ENCODE data around the gene HAPSTR1.

DNA sequence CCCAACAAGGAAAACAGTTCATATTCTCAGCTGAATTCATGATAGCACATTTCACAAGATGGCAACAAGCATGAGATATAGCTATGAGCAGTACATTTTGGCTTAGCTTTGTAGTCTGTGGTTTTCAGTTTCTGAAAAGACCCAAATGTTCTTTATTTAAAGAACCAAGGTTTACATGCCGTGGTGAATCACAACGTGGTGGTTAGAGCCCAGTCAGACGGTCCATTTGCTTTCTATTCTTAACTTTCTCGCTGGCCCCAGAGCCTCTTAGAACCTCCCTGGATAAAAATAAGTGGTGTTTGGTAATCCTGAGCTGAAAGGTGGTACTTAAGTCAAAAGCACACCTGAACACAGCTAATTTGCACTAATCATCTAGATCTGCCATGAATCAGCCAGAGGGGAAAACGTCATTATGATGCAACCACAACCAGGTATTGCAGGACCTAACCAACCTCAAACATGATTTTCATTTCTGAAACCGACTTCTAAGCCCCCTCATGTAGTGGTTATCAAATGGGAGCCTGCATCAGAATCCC is 18.6 kb upstream of the HAPSTR1 start:
- TF ChIP-seq FOS (IDR thresholded peaks at IDR 0.05; ENCODE audit: borderline replicate concordance, insufficient read depth, low read length) (no peak), CTCF (IDR thresholded peaks at IDR 0.05; ENCODE audit: extremely low read depth in 1 of 2, insufficient read depth in 1 of 2, low read depth in 1 of 2, low read length in 2 of 2) (no peak), EZH2 (IDR thresholded peaks at IDR 0.05; ENCODE audit: borderline replicate concordance, low read depth, low read length, severe bottlenecking) (no peak), POLR2AphosphoS5 (IDR thresholded peaks at IDR 0.05; ENCODE audit: insufficient read depth, low read depth, low read length) (no peak), MYC (IDR thresholded peaks at IDR 0.05; ENCODE audit: low read depth, low read length) (no peak), POLR2A (IDR thresholded peaks at IDR 0.05; ENCODE audit: low read depth, low read length) (no peak), JUN (IDR thresholded peaks at IDR 0.05; ENCODE audit: borderline replicate concordance, insufficient read depth, insufficient read length, low read depth) (no peak), GATA2 (IDR thresholded peaks at IDR 0.05; ENCODE audit: insufficient read depth, insufficient read length, low read depth, low read length) (no peak)
- TF ChIP-seq, protein P1, sequence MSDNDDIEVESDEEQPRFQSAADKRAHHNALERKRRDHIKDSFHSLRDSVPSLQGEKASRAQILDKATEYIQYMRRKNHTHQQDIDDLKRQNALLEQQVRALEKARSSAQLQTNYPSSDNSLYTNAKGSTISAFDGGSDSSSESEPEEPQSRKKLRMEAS (IDR thresholded peaks at IDR 0.05; ENCODE audit: insufficient read depth, insufficient read length): no peak
